H1 (cell line): ENCODE measurements around the gene IQSEC3. TPM values are rescaled to one million over a fixed set of nuclear protein-coding genes. Genes with fewer than 3 reads are reported as not detected.

Source experiments
- CTCF ChIA-PET: fragments of 300-600 bp; sonication (Branson Sonifier 250); formaldehyde crosslinking; loops from one replicate; lab custom pipeline; 2021; ENCODE audit not compliant: partially characterized antibody; lab: Charles Lee
- POLR2A ChIA-PET: fragments of 300-600 bp; sonication (Branson Sonifier 250); formaldehyde crosslinking; loops from one replicate; lab custom pipeline; 2021; ENCODE audit warnings: inconsistent platforms; ENCODE audit not compliant: partially characterized antibody; lab: Charles Lee
- DNase-seq, 2 experiments: peaks; one replicate each; pipeline versions ENCODE4 v3.0.0 to v3.0.0-alpha.2; 2010 to 2022; ENCODE audit warnings: low spot score in 2 of 2, low read depth in 1 of 2, mixed read lengths in 1 of 2
- FAIRE-seq: peaks from 2 replicates; lab custom pipeline; 2011; peaks lifted over from hg19 to GRCh38; lab: Jason Lieb, UNC
- H2AFZ ChIP-seq: 2 replicates; pipeline ENCODE4 v1.8.1; 2012; ENCODE audit warnings: low read length, inconsistent platforms
- H2AK5ac ChIP-seq: 2 replicates; pipeline ENCODE4 v1.6.1; 2013; ENCODE audit warnings: low read depth, low read length
- H2BK120ac ChIP-seq: replicated peaks from 2 replicates; pipeline ENCODE3; 2013; ENCODE audit warnings: low read depth, low read length, inconsistent platforms
- H2BK12ac ChIP-seq: 2 replicates; pipeline ENCODE4 v1.6.1; 2013; ENCODE audit warnings: low read depth, low read length
- H2BK15ac ChIP-seq: 2 replicates; pipeline ENCODE4 v1.6.1; 2013; ENCODE audit warnings: low read length
- H2BK20ac ChIP-seq: 2 replicates; pipeline ENCODE4 v1.6.1; 2013; ENCODE audit warnings: low read length
- H2BK5ac ChIP-seq: 2 replicates; pipeline ENCODE4 v1.6.1; 2013; ENCODE audit warnings: low read depth, low read length
- H3K14ac ChIP-seq: 2 replicates; pipeline ENCODE4 v1.6.1; 2013; ENCODE audit warnings: inconsistent platforms; ENCODE audit not compliant: insufficient read length
- H3K18ac ChIP-seq: 2 replicates; pipeline ENCODE4 v1.6.1; 2013; ENCODE audit warnings: low read length; ENCODE audit errors: extremely low read depth
- H3K23ac ChIP-seq: 2 replicates; pipeline ENCODE4 v1.6.1; 2013; ENCODE audit warnings: inconsistent platforms; ENCODE audit not compliant: insufficient read length
- H3K23me2 ChIP-seq: 2 replicates; pipeline ENCODE4 v1.6.1; 2013; ENCODE audit warnings: low read depth, low read length
- H3K27ac ChIP-seq: 2 replicates; pipeline ENCODE4 v1.6.1; 2011; ENCODE audit warnings: low read depth, low read length, inconsistent platforms
- H3K27me3 ChIP-seq, 4 experiments: replicated peaks in 1 of 4; 1 replicate in 1 of 4; 2 replicates in 3 of 4; pipeline versions ENCODE4 v1.6.1 to v1.8.1; 2011 to 2013; ENCODE audit warnings: low read length in 3 of 4, mild to moderate bottlenecking in 3 of 4, inconsistent platforms in 2 of 4, mixed read lengths in 2 of 4, moderate library complexity in 1 of 4; ENCODE audit not compliant: control insufficient read depth in 3 of 4, insufficient read depth in 3 of 4; ENCODE audit errors: extremely low read depth in 1 of 4
- H3K36me3 ChIP-seq, 4 experiments: 2 replicates each; pipeline versions ENCODE4 v1.6.1 to v1.8.1; 2011 to 2013; ENCODE audit warnings: mild to moderate bottlenecking in 4 of 4, low read length in 3 of 4, moderate library complexity in 2 of 4, control low read depth in 1 of 4, inconsistent platforms in 1 of 4; ENCODE audit not compliant: insufficient read depth in 4 of 4, control insufficient read depth in 2 of 4
- H3K4ac ChIP-seq: replicated peaks from 2 replicates; pipeline ENCODE3; 2013; ENCODE audit warnings: low read length, low read depth, mixed read lengths, inconsistent platforms; ENCODE audit not compliant: insufficient read length
- H3K4me1 ChIP-seq, 4 experiments: replicated peaks in 1 of 4; 1 replicate in 1 of 4; 2 replicates in 3 of 4; pipeline versions ENCODE4 v1.6.1 to v1.8.1; 2011 to 2013; ENCODE audit warnings: low read length in 3 of 4, inconsistent platforms in 2 of 4, mixed read lengths in 1 of 4; ENCODE audit not compliant: insufficient read depth in 4 of 4, control insufficient read depth in 3 of 4
- H3K4me2 ChIP-seq, 2 experiments: 2 replicates each; pipeline versions ENCODE4 v1.6.1 to v1.8.1; 2011 to 2013; ENCODE audit warnings: low read depth in 2 of 2, low read length in 2 of 2, control low read depth in 1 of 2, inconsistent platforms in 1 of 2, mild to moderate bottlenecking in 1 of 2; ENCODE audit not compliant: insufficient read depth in 1 of 2
- H3K4me3 ChIP-seq, 4 experiments: fragments of 200-600, 300-600 bp in 1 of 4; sonication (generic), shearing (Covaris generic), sonication (Bioruptor Twin) in 1 of 4; 2 replicates each; pipeline versions ENCODE4 v1.5.1 to v1.8.1; 2011 to 2016; ENCODE audit warnings: low read length in 4 of 4, low read depth in 3 of 4, control low read depth in 2 of 4, inconsistent platforms in 2 of 4, mild to moderate bottlenecking in 2 of 4, mixed read lengths in 1 of 4, moderate library complexity in 1 of 4; ENCODE audit not compliant: insufficient read depth in 2 of 4; ENCODE audit errors: extremely low read depth in 1 of 4
- H3K56ac ChIP-seq: replicated peaks from 2 replicates; pipeline ENCODE3; 2013; ENCODE audit warnings: low read depth, mild to moderate bottlenecking, mixed read lengths, low read length, inconsistent platforms; ENCODE audit not compliant: insufficient read length
- H3K79me1 ChIP-seq: 2 replicates; pipeline ENCODE4 v1.6.1; 2013; ENCODE audit warnings: low read depth, low read length, control low read depth
- H3K79me2 ChIP-seq, 2 experiments: 2 replicates each; pipeline versions ENCODE4 v1.6.1 to v1.8.1; 2012 to 2013; ENCODE audit warnings: low read length in 2 of 2, mild to moderate bottlenecking in 2 of 2, inconsistent platforms in 1 of 2; ENCODE audit not compliant: insufficient read depth in 2 of 2, control insufficient read depth in 1 of 2
- H3K9ac ChIP-seq, 4 experiments: replicated peaks in 1 of 4; 1 replicate in 1 of 4; 2 replicates in 3 of 4; pipeline versions ENCODE4 v1.6.1 to v1.8.1; 2011 to 2013; ENCODE audit warnings: low read depth in 3 of 4, low read length in 3 of 4, control low read depth in 2 of 4, mild to moderate bottlenecking in 2 of 4, moderate library complexity in 2 of 4, inconsistent platforms in 1 of 4; ENCODE audit errors: extremely low read depth in 1 of 4
- H3K9me3 ChIP-seq, 2 experiments: 2 replicates each; pipeline versions ENCODE4 v1.6.1 to v1.8.1; 2012 to 2013; ENCODE audit warnings: mild to moderate bottlenecking in 2 of 2, moderate library complexity in 2 of 2, control low read depth in 1 of 2, inconsistent platforms in 1 of 2, low read depth in 1 of 2, low read length in 1 of 2, mixed read lengths in 1 of 2; ENCODE audit not compliant: insufficient read depth in 2 of 2
- H4K20me1 ChIP-seq, 2 experiments: replicated peaks in 1 of 2; 2 replicates each; pipeline versions ENCODE3 to v1.8.1; 2011 to 2013; ENCODE audit warnings: inconsistent platforms in 2 of 2, low read length in 2 of 2, mild to moderate bottlenecking in 1 of 2; ENCODE audit not compliant: insufficient read depth in 2 of 2, control insufficient read depth in 1 of 2
- H4K5ac ChIP-seq: 2 replicates; pipeline ENCODE4 v1.6.1; 2013; ENCODE audit warnings: low read length, low read depth, mixed read lengths, inconsistent platforms; ENCODE audit not compliant: insufficient read length
- H4K8ac ChIP-seq: 2 replicates; pipeline ENCODE4 v1.8.0; 2013; ENCODE audit warnings: mild to moderate bottlenecking, moderate library complexity, low read length, inconsistent platforms; ENCODE audit not compliant: insufficient read depth; ENCODE audit errors: extremely low read depth
- H4K91ac ChIP-seq: replicated peaks from 2 replicates; pipeline ENCODE3; 2013; ENCODE audit warnings: low read length, mixed read lengths, inconsistent platforms; ENCODE audit not compliant: insufficient read length
- ATF3 ChIP-seq: IDR thresholded peaks from 2 replicates; pipeline ENCODE4 v1.6.1; 2011; ENCODE audit warnings: low read depth, mild to moderate bottlenecking, low read length; ENCODE audit not compliant: insufficient read depth
- CEBPB ChIP-seq: IDR thresholded peaks from 2 replicates; pipeline ENCODE4 v1.6.1; 2012; ENCODE audit warnings: low read depth, low read length
- CREB1 ChIP-seq: IDR thresholded peaks from 2 replicates; pipeline ENCODE4 v1.6.1; 2012; ENCODE audit warnings: inconsistent platforms
- CTBP2 ChIP-seq: IDR thresholded peaks from 2 replicates; pipeline ENCODE4 v1.7.0; 2011; ENCODE audit warnings: borderline replicate concordance, mild to moderate bottlenecking, moderate library complexity, mixed read lengths, low read length; ENCODE audit not compliant: insufficient read depth, insufficient read length
- EP300 ChIP-seq, 2 experiments: IDR thresholded peaks; 1 replicate in 1 of 2; 2 replicates in 1 of 2; pipeline ENCODE4 v1.6.1; 2011 to 2012; ENCODE audit warnings: low read depth in 2 of 2, low read length in 2 of 2, mild to moderate bottlenecking in 2 of 2, borderline replicate concordance in 1 of 2, inconsistent platforms in 1 of 2, moderate library complexity in 1 of 2
- FOSL1 ChIP-seq: IDR thresholded peaks from 2 replicates; pipeline ENCODE4 v1.6.1; 2011; ENCODE audit warnings: mild to moderate bottlenecking, low read depth, low read length, moderate library complexity; ENCODE audit not compliant: insufficient read depth
- RBBP5 ChIP-seq: IDR thresholded peaks from 2 replicates; pipeline ENCODE4 v1.7.1; 2012; ENCODE audit warnings: low read depth, mild to moderate bottlenecking, inconsistent platforms, low read length, moderate library complexity, borderline replicate concordance
- RNF2 ChIP-seq: fragments of 200-900, 300-1000 bp; sonication (generic); IDR thresholded peaks from 2 replicates; pipeline ENCODE4 v1.7.1; 2016; ENCODE audit warnings: borderline replicate concordance, low read depth, mild to moderate bottlenecking, antibody characterized with exemption, low read length; ENCODE audit not compliant: poor library complexity, severe bottlenecking; ENCODE audit errors: missing control alignments
- RXRA ChIP-seq: IDR thresholded peaks from 2 replicates; pipeline ENCODE4 v1.6.1; 2011; ENCODE audit warnings: low read depth, mild to moderate bottlenecking, low read length, moderate library complexity; ENCODE audit not compliant: insufficient read depth
- SIRT6 ChIP-seq: IDR thresholded peaks from one replicate; pipeline ENCODE4 v1.7.1; 2012; ENCODE audit warnings: low read length, inconsistent platforms
- SIX5 ChIP-seq: IDR thresholded peaks from 2 replicates; pipeline ENCODE4 v1.6.1; 2011; ENCODE audit warnings: mild to moderate bottlenecking, low read depth, low read length
- SRF ChIP-seq: IDR thresholded peaks from 2 replicates; pipeline ENCODE4 v1.6.1; 2011; ENCODE audit warnings: mild to moderate bottlenecking, low read depth, low read length, moderate library complexity
- TBP ChIP-seq: IDR thresholded peaks from 2 replicates; pipeline ENCODE4 v1.6.1; 2011; ENCODE audit warnings: low read depth, low read length, improper control_type of control experiment
- WGBS, 2 experiments: shearing (Covaris generic) in 1 of 2; methylation state at CpG; one replicate each; pipeline versions ENCODE4 v1.1.6 to v1.1.7; 2013 to 2015; ENCODE audit warnings: low lambda C conversion rate in 2 of 2, mixed read lengths in 2 of 2, inconsistent platforms in 1 of 2, low coverage in 1 of 2, missing lambda C conversion rate in 1 of 2; ENCODE audit not compliant: insufficient replicate concordance in 2 of 2, insufficient coverage in 1 of 2, insufficient read length in 1 of 2; ENCODE audit errors: extremely low coverage in 1 of 2, missing lambda C conversion rate in 1 of 2; 5-methylcytosine and 5-hydroxymethylcytosine counted together
- polyA plus RNA-seq, 7 experiments: library from polyadenylated mRNA; depleted of rRNA in 3 of 7; stranded (reverse) in 5 of 7; unstranded in 2 of 7; fragments of >200 nt in 5 of 7; fragments of 200-250 nt in 2 of 7; gene quantifications; 1 replicate in 5 of 7; 2 replicates in 1 of 7; 4 replicates in 1 of 7; pipeline versions ENCODE4 v1.2.1 to v1.2.3, GENCODE V29; 2011 to 2013; ENCODE audit warnings: missing spikeins in 2 of 7, mixed read lengths in 2 of 7
- total RNA-seq: library from RNA; stranded (reverse); fragmentation: NEBNext Ultra II Directional; extraction: Animal tissue kit (Norgen Biotek cat#: 25700); gene quantifications from 2 replicates; pipeline ENCODE4 v1.2.1, GENCODE V29; 2021

The IQSEC3 gene
- total and polyA plus RNA-seq, 2 of the 8 experiments (the other 6 are each of a cell fraction or from before 2014, with no cell fraction given), result 1.2 to 3.1 TPM

GRCh38 chr12:87856-88255, 21.3 kb downstream of the IQSEC3 start:
- no peak for DNase-seq
- CTCF ChIA-PET, result interaction anchor here (1.4 to 1.7 kb wide), 3 partner anchors 8 to 132 kb away, joined by 3 to 4 read pairs (median 4); no protein-coding TSS in a partner anchor
- TF ChIP-seq RBBP5 (no peak), SIRT6 (no peak), ATF3 (no peak), CREB1 (no peak), RXRA (no peak), RNF2 (no peak), SRF (no peak), CEBPB (no peak), SIX5 (no peak), FOSL1 (no peak), CTBP2 (no peak), EP300 (IDR thresholded peaks at IDR 0.05; ENCODE audit: borderline replicate concordance in 1 of 2, low read depth in 2 of 2, low read length in 2 of 2) (no peak), TBP (no peak)

More at GRCh38 chr12:87856-88255, 21.3 kb downstream of the IQSEC3 start:
- Histone ChIP-seq H3K4me1 (peaks cover 0 to 8% (median 0%) of the 10 kb centered on the region in 4 experiments; a peak in 1 of 7 replicates), H2BK15ac (no peak overlapping the region), H2BK120ac (no peak overlapping the region), H4K8ac (no peak overlapping the region), H4K20me1 (peaks cover 0 to 2% of the 10 kb centered on the region in 2 experiments), H3K79me2 (no peaks in the 10 kb centered on the region), H2BK5ac (no peak overlapping the region), H3K4me2 (no peak overlapping the region), H4K5ac (no peak overlapping the region), H3K27ac (no peak overlapping the region), H2AK5ac (no peak overlapping the region), H3K79me1 (no peaks in the 10 kb centered on the region), H3K9me3 (peaks cover 0 to 4% of the 10 kb centered on the region in 2 experiments; a peak in 2 of 4 replicates), H3K4me3 (no peak overlapping the region), H4K91ac (no peak overlapping the region), H3K14ac (no peak overlapping the region), H3K27me3 (no peaks in the 10 kb centered on the region), H3K4ac (no peak overlapping the region), H3K23me2 (no peaks in the 10 kb centered on the region), H3K56ac (no peak overlapping the region), H2AFZ (no peak overlapping the region), H3K36me3 (no peaks in the 10 kb centered on the region), H3K18ac (no peak overlapping the region), H3K23ac (no peak overlapping the region), H3K9ac (no peak overlapping the region), H2BK20ac (no peak overlapping the region), H2BK12ac (no peak overlapping the region)
- POLR2A ChIA-PET, result interaction anchor here (1.3 kb wide), 1 partner anchor 12 kb away, joined by 3 read pairs; no protein-coding TSS in a partner anchor
- no peak for FAIRE-seq
- 83% methylated on average over 9 of the region's 9 CpGs; no CpG with 5 or more reads in 1 of the 2 experiments for WGBS, 2 experiments
